ENCODE results near the gene TOLLIP. TPM values are rescaled to one million over a fixed set of nuclear protein-coding genes. Genes with fewer than 3 reads are reported as not detected.
A peak's percentile ranks its signal among the peaks of the same experiment; 100 is the strongest.

The TOLLIP gene
- total RNA-seq, 1 experiment from 2014 or later = 32.3 TPM

DNA sequence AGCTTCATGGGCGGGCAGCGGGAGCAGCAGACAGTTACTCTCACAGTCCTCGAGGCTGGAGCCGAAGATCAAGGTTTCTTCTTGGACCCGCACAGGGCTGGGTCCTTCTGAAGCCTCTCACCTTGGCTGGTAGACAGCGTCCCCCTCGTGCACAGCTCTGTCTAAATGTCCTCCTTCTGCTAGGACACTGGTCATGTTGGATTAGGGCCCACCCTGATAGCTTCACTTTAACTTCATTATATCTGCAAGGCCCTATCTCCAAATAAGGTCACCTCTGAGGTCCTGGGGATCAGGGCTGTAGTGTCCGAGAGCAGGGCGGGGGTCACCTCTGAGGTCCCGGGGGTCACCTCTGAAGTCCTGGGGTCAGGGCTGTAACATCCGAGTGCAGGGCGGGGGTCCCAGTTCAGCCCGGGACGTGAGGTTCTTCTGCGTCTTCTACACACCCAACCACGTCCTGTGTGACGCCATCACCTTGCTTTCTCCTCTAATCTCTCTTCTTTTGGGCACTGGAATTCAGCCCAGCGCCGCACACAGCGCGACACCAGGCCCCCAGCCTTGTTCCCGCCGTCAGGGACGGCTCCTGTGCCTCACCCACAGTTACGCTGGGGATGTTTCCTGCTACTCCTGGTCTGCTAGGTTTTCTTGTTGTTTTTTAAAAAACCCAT lies 34.1 kb upstream of the TOLLIP start:
- no peak overlapping the region for H3K4ac ChIP-seq (ENCODE audit: low read depth, low read length)
- no peak overlapping the region for H2BK15ac ChIP-seq (ENCODE audit: low read depth, low read length)
- no peak overlapping the region for H2AK5ac ChIP-seq (ENCODE audit: insufficient read length, low read length)
- no peaks in the 10 kb centered on the region for H3K79me1 ChIP-seq (ENCODE audit: insufficient read depth, low read depth, low read length, poor library complexity, severe bottlenecking)
- no peak overlapping the region for H2AFZ ChIP-seq (ENCODE audit: low read length)
- H3K27me3 ChIP-seq (ENCODE audit: insufficient read depth, low read length) = no peaks in the 10 kb centered on the region
- no peaks in the 10 kb centered on the region for H3K9me3 ChIP-seq (ENCODE audit: control insufficient read depth, low read depth, low read length)
- H3K14ac ChIP-seq (ENCODE audit: insufficient read depth, low read length) = no peak overlapping the region
- H3K79me2 ChIP-seq (ENCODE audit: insufficient read depth, low read length) = no peaks in the 10 kb centered on the region
- H2BK5ac ChIP-seq (ENCODE audit: insufficient read length, low read length) = no peak overlapping the region
- no peaks in the 10 kb centered on the region for H3K36me3 Mint-ChIP-seq (ENCODE audit: insufficient read depth in 1 of 3, low read depth in 3 of 3)
- H3K9me3 Mint-ChIP-seq = no peaks in the 10 kb centered on the region
- H4K91ac ChIP-seq (ENCODE audit: insufficient read length, low read depth, low read length) = no peak overlapping the region
- H3K23ac ChIP-seq (ENCODE audit: insufficient read length, low read depth, low read length) = no peak overlapping the region
- H3K4me2 ChIP-seq (ENCODE audit: insufficient read depth, insufficient read length, low read length) = no peak overlapping the region
- H3K4me1 ChIP-seq (ENCODE audit: insufficient read depth, low read length) = no peaks in the 10 kb centered on the region
- WGBS (ENCODE audit: extremely low coverage, insufficient read length, low lambda C conversion rate) = no CpG with 5 or more reads among the region's 25 CpGs
- no peak overlapping the region for H4K5ac ChIP-seq (ENCODE audit: insufficient read length, low read depth, low read length)
- no peak overlapping the region for H2BK12ac ChIP-seq (ENCODE audit: insufficient read length, low read depth, low read length)
- H3T11ph ChIP-seq (ENCODE audit: low read length) = no peak overlapping the region
- 0 out of 7 replicates have a peak overlapping the region, but pooled peaks of 1 of the 3 experiments have one; percentile 40 for H3K27ac Mint-ChIP-seq
- H3K4me3 Mint-ChIP-seq = no peak overlapping the region
- no peak overlapping the region for H3K9ac ChIP-seq (ENCODE audit: extremely low read depth, insufficient read length, low read length)
- DNase-seq = no peak
- no peak overlapping the region for H4K8ac ChIP-seq (replicated peaks; ENCODE audit: insufficient read length, low read depth, low read length)
- peaks cover 0 to 2% of the 10 kb centered on the region in 2 experiments; a peak in 1 of 4 replicates for H3K4me1 Mint-ChIP-seq
- peaks cover 12% of the 10 kb centered on the region for H3K27me3 Mint-ChIP-seq (ENCODE audit: low read depth)
- no peak overlapping the region for H2BK20ac ChIP-seq (ENCODE audit: low read depth, low read length, poor library complexity, severe bottlenecking)
- H3K56ac ChIP-seq (ENCODE audit: insufficient read length, low read depth, low read length) = no peak overlapping the region
- H3K18ac ChIP-seq (ENCODE audit: insufficient read length, low read depth, low read length) = no peak overlapping the region
- no peak overlapping the region for H3K27ac ChIP-seq (ENCODE audit: insufficient read length, low read depth, low read length)
- no peaks in the 10 kb centered on the region for H4K20me1 ChIP-seq (ENCODE audit: control insufficient read depth, insufficient read depth, insufficient read length)
- no peak overlapping the region for H2BK120ac ChIP-seq (ENCODE audit: low read depth, low read length, poor library complexity, severe bottlenecking)
- no peaks in the 10 kb centered on the region for H3K23me2 ChIP-seq (ENCODE audit: insufficient read length, low read depth, low read length, poor library complexity, severe bottlenecking)
- no peak for TF ChIP-seq CTCF (conservative IDR thresholded peaks at IDR 0.05)

Measured in H9 (cell line).